ENCODE data around the gene OR10R2.
"Not testable (repeated sequence)": the region's sequence is repeated elsewhere in the genome, so short reads cannot be mapped to it uniquely, and the experiment has no call there.

Gene OR10R2, protein sequence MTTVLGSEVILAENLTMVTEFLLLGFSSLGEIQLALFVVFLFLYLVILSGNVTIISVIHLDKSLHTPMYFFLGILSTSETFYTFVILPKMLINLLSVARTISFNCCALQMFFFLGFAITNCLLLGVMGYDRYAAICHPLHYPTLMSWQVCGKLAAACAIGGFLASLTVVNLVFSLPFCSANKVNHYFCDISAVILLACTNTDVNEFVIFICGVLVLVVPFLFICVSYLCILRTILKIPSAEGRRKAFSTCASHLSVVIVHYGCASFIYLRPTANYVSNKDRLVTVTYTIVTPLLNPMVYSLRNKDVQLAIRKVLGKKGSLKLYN
- total RNA-seq, result 0 reads per million in 2 donors

DNA sequence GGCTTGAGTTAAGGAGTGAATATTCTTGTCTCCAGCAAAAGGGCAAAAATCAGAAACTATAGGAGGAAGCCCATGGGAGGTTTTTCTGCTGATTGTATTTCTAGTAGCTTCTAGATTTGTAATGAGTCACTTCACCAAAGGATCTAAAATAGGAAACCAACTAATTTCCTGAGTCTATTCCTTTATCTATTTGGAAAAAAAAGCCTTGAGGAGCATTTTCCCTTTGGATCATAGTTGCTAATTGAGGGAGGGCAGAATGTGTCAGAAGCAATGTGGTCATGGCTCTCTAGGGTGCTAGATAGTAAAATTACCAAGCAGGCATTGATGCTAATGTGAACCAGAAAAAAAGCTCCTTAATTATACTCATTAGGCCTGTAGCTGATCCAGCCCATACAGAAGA is at the start of gene OR10R2:
OR10R2 (plus strand) TSS at position 301 of the 400 bp plus-strand sequence. CDS start 106 bp downstream, outside the sequence.
- no peak for DNase-seq

DNA sequence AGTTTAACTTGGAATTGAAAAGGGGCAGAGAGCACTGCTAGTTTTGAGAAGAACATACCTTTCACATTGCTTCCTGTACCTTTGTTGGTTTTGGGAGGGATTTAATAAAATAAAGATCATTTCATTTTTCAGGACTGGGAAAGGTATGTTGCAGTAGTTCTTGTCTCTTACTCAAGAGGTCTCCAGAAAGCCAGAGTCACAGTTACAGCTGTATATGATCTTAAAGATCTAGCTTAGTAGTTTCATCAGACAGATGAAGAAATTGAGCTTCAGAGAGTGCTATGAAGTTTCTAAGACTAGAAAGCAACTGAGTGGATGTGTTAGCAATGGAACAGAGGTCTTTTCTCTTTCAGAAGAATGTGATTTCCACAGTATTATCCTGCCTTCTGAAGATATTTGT is 47.0 kb upstream of the OR10R2 start:
- DNase-seq, result no peak

DNA sequence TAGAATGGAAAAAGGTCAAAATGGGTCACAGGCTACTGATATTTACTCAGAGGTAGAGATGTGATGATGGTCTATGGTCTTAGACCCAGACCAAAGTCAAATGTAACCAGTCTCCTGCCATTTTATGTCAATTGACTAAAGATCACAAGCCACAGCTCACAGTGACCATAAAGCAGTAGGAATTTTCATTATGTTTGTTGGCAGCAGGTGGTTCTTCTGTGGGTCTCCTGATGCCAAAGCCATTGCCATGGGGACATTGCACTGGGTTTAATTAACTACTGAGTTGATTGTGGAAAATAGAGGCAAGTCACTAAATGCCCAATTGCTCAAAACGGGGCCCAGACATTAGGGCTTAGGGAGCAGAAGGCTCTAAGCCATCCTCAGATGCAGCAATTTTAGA is 45.9 kb upstream of the OR10R2 start, which contains the start of gene OR10K2:
OR10K2 (minus strand) TSS at position 101 of the 400 bp plus-strand sequence. CDS start 5,371 bp downstream, outside the sequence.
- no peak for DNase-seq

DNA sequence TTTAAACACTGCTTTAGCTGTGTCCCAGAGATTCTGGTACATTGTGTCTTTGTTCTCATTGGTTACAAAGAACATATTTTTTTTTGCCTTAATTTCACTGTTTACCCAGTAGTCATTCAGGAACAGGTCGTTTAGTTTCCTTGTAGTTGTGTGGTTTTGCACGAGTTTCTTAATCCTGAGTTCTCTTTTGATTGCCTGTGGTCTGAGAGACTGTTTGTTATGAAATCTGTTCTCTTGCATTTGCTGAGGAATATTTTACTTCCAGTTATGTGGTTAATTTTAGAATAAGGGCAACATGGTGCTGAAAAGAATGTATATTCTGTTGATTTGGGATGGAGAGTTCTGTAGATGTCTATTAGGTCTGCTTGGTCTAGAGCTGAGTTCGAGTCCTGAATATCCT is 41.9 kb upstream of the OR10R2 start:
- DNase-seq, result not testable (repeated sequence)

DNA sequence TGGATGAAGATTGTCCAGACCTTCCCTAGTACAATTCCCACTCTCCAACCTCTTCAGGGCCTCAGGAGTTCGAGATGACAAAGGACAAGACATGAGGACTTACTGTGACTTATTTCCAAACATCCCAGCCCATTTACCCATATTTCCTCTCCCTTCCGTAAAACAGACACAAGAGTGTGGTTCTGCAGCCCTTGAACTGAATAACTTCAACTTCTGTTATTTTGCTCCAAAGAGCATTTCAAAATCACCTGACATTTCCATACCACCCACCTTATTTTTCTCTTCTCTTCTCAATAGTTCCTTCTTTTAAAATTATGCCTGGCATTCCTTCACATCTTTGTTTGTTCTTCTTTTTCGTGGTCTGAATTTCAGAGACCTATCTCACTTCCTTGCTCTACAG is 37.3 kb upstream of the OR10R2 start:
- DNase-seq, result no peak

DNA sequence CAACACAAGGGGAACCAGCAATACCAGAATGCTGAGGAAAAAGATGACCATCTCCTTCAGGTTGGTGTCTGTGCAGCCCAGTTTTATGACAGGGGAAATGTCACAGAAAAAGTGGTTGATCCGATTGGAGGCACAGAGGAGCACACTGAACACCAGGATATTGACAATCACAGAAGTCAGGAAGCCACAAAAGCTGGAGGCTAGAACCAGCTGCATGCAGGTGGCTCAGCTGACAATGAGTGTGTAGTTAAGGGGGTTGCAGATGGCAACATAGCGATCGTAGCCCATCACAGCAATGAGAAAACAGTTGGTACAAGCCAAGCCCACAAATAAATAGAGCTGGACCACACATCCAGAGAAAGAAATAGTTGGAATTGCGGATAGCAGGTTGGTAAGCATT is 26.6 kb upstream of the OR10R2 start:
- no peak for DNase-seq

DNA sequence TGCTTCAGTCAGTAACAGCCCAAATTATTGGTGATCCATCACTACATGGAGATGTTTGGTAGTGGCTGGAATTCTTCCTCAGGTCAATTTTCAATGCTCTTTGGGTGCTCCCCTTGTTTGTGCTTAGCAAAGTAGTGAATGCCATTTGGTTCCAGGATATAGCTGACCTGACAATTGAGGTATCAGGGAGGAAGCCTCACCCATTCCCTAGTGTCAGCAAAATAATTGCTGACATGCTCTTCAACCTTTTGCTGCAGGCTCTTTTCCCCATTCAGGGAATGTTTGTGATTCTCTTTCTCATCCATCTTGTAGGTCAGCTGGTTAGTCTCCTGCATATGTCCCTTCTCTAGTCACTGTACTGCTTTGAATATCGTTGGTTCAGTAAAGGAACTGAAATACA is 17.5 kb upstream of the OR10R2 start:
- DNase-seq, result no peak

DNA sequence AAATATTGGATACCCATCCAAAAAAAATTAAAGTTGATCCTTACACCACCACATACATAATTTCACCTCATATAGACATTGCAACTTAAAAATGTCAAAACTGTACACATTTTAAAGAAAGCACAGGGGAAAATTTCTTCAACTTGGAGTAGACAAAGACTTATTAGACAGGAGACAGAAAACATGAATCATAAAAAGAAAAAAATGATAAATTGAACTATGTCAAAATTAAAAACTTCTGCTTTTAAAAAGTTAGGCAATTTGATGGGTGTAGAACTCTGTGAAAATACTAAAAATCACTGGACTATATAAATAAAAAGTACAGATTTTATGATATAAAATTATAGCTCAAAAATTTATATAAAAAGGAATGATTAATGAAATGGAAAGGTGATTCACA is 14.8 kb upstream of the OR10R2 start:
- DNase-seq, result no peak

DNA sequence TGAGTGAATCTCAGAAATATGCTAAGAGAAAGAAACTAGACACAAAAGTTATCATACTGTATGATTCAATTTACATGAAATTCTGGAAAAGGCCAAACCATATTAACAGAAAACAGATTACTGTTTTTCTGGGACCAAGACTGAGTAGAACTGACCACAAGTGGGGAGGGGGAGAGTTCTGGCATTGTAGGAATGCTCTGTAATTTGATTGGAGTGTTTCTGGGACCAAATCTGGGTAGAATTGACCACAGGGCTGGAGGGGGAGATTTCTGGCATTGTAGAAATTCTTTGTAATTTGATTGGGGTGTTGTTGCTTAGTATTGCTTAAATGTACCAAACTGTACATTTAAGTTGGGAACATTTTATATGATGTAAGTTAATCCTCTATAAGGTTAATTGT is 13.8 kb upstream of the OR10R2 start:
- DNase-seq, result no peak

DNA sequence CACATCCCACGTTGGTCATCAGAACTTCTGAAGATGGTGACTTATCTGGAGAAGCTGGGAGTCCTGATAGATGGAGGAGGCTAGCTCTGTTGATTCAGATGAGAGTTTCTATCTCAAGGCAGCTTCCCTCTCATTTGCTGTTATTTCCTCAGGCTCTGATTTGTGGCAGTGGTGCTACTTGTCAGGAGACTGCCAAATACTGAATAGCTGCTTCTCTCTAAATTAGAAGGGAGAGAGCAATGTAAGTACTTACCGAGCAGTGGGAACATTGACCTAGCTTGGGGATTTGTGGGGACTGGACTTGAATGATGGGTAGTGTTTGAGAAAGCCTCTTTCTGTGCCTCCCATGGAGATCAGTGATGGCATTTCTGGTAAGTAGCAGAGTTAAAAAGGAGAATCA is 10.5 kb upstream of the OR10R2 start, which contains the start of gene OR10K1:
OR10K1 (plus strand) TSS at position 301 of the 400 bp plus-strand sequence. CDS start 3,728 bp downstream, outside the sequence.
- DNase-seq, result no peak

DNA sequence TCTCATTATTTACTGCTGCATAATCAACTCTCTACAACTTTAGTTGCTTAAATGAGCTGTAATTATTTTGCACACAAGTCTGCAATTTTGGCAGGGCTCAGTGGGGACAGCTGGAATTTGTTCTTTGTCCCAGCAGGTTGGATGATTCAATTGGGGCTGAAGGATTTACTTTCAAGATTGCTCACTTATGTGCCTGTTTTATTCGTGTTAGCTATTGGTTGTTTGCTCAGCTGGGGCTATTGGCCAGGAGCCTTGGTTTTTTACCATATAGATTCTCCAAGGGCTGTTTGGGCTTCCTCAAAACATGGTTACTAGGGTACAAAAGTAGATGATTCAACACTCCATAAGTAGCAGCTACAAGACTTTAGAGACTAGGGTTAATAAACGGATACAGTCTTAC is 13.4 kb downstream of the OR10R2 start:
- DNase-seq, result no peak

DNA sequence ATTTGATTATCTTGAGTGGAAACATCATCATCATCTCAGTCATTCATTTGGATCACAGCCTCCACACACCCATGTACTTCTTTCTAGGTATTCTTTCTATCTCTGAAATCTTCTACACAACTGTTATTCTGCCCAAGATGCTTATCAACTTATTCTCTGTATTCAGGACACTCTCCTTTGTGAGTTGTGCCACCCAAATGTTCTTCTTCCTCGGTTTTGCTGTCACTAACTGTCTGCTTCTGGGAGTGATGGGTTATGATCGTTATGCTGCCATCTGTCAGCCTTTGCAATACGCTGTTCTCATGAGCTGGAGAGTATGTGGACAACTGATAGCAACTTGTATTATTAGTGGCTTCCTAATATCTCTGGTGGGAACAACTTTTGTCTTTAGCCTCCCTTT is 19.3 kb downstream of the OR10R2 start:
- no peak for DNase-seq

DNA sequence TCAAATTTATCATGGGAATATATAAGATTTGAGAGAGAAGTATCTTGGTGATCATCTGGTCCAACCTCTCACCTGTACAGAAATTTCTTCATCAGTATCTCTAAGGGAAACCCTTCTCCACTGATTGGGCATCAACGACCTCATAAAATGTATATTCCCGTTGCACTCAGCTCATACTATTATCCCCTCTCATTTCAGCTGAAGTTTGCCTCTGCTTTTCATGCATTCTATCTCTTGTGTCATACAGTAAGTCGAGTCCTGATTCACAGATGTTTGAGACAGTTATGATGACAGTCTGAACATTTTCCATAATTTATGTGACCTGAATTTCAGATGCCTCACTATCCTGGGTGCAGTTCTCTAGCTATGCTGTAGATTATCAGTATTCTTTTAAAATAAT is 21.0 kb downstream of the OR10R2 start:
- DNase-seq, result no peak

DNA sequence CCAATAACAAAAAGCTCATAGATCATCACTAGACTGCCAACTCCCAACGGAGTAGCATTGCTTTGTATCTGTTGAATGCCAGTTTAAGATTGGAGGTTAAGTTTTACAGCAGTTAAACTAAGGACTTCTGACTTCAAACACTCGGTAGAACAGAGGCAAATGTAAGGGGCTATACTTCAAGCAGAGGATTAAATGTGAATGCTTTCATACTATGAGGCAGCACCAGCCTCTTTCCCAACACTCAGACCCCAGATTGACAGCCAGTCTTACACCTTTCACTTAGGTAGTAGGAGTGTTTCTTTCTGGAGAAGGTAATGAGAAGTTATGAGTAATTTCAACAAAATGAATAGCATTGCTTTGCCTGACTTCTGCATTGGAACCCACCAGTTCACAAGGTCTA is 22.8 kb downstream of the OR10R2 start:
- no peak for DNase-seq

DNA sequence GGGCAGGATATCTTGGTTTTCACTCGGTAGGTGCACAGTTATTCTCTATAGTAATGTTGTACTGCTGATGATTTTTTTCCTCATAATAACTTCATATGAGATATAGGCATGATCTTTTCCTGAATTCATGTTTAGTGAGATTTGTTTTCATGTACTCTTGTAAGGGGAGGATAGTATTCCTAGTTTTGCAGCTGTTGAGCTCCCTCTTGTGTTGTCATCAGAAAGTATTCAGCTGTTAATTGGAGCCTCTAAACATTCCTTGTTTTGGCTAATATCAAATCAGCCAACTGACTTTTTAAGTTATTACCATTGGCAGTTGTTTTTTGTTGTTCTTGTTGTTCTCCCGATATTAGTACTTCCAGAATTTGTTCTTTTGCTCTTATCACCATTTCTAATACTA is 24.4 kb downstream of the OR10R2 start:
- no peak for DNase-seq

DNA sequence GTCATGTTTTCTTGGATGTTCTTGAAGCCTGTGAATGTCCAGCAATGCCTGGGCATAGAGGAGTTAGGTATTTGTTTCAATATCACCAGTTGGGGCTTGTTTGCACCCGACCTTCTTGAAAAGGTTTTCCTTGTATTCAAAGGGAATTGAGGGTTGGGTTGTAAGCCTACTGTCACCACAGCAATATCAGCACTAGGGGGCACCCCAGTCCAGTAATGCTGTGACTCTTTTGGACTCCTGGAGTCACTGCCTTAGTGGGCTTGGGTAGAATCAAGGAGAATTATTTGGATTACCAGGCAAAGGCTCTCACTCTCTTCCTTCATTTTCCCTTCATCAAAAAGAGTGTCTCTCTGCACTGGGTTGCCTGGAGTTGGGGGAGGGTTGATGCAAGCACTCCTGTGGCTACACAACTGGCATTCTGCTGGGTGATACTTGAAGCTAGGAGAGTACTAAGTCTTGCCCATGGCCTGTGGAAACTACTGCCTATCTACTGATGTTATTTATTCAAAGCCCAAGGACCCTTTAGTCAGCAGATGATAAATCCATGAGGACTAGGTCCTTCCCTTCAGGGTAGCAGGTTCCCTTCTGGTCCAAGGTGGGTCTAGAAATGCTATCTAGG is 34.5 kb downstream of the OR10R2 start:
- peak in 4 of 5 experiments; percentile 1 to 53 (median 18) for DNase-seq

DNA sequence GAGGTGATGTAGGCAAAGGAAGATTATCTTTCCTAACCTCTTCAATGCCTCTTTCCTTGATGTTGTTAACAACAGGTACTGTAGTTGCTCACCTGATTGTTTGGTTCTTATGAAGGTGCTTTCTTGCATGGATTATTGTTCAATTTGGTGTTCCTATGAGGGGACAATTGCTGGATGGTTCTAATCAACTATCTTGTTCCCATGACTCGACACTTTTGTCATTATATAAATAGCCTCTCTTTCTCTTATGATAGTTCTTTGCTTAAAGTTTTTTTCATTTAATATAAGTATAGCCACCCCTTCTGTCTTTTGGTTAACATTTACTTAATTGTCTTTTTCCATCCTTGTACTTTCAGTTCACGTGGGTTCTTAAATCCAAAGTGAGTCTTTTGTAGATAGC is 35.5 kb downstream of the OR10R2 start:
- DNase-seq, result no peak

DNA sequence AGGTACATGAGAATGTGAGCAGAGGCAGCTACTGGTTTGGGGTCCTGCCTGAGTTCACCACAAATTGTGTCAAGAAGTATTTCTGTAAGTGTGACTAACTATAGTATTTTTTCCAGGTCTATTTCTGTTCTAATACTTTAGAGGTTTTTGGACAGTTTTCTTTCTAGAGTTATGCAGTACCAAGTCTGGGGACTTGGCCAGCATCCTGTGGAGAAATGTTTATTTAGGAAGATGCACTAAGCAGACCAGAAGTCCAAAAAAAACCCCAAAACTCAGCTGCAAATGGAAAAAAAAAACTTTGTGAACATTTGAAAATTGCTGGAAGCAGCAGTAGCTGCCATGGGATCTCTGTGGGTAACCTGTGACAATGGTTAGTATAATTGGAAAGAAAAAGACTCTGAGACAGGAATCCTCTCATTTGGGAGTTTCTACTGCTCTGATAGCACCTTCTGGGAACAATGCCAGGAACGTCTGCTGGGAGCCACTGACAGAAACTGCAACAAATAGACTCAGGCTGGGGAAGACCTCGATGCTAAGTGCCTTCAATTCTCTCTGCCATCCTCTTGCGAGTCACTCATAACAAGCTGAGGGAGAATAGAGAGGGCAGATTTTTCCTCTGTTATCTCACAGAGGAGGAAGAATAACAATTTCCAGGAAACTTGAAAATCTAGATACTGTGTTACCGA is 37.6 kb downstream of the OR10R2 start:
- DNase-seq, result no peak

DNA sequence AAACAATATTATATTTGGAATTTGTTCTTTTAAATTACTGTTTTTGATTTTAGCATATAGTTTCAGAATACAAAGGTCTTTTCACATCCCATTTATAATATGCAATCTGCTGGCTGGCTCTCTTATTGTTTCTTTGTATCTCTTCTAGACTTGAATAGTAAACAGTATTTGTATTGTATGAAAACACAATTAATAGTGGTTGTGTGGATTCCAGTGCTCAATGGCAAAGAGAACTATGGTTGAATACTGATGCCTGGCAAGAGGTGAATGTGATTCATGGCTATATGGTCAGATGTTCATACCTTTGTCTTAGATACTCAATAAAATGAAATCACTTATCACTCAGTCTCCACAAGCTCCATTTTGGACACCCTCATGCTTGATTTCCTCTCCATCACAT is 44.9 kb downstream of the OR10R2 start:
- DNase-seq, result no peak

DNA sequence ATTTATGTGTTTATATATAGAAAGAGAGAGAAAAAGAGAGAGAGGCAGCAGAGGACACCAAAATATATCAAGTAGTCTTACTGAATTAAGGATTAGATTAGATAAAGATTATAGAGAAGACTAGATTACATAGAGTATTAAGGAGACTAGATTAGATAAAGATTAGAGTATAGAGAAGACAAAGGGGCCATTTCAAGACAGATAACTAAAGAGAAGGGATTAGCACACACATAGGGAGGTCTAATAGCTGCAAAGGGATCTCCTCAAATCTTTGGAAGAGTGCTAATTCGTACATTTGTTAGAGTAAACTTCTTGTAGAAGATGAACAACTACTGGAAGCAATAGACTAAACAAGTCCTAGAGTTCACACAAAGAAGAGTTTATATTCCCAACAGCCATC is 48.0 kb downstream of the OR10R2 start:
- no peak for DNase-seq

DNA sequence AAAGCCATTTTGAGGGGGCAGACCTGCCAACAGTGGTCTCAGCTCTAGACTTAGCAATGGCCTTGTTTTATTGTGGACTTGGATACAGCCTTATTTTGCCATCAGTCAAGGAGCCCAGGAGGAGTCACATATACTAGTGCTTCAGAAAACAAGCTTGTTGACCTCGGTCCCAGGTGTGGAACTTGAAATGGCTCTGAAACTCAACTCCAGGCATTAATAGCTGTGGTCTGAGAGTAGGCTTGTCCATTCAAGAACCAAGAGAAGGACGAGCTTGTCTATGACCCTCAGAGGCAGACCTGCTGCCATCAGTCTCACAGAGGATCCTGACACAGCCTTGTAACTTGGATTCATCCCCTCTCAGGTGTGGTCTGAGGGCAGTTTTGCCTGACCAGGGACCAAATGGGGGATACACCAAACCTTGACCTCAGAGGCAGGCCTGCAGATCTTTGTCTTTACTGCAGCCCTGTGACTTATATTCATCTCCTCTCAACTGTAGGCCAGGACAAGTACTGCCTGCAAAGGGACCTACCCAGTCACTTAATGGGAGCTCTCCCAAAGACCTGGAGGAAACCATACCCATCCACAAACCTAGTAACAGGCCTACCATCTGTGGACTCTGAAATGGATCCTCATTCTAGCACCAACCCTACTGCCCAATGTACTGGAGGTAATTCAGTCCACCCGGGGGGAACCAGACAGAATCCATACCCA is 49.1 kb downstream of the OR10R2 start:
- no peak for DNase-seq

DNA sequence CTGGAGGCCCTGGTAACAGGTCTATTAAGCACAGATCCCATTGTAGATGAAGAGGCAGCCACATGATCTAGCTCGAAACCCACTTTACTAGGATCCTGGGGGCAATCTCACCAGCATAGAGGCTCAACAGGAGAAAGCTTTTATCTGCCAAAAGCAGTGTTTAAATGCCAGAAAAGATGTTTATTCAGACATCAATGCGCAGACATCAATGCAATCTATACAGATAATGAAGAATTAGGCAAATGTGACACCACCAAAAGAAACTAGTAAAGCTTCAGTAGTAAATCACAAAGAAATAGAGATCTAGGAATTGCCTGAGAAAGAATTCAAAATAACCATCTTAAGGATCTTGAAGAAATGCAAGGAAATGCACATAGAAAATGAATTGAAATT is 49.6 kb downstream of the OR10R2 start:
- no peak for DNase-seq

DNA sequence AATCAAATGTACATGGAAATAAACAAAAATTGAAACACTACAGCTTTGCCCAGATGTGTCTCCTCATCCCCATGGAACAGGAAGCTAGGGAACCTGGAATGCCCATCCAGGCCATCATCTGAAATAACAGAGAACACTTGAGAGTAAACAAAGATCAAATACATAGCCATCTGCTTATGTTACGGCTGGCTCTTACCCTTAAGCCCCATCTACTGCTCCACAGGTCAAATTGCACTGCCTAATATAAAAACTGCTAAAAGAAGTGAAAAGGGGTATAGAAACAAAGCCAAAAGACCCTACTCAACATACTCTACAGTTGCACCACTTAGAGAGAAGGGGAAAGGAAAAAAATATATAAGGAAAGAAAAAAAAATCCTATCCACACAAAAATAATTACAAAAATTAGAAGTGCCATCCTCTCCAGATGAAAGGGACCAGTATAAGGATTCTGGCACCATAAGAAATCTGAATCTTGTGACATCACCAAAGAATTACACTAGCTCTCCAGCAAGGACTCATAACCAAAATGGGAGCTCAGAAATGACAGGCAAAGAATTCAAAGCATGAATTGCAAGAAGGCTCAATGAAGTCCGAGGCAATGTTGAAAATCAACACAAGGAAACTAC is 55.3 kb downstream of the OR10R2 start:
- DNase-seq, result no peak
